NOMO-1 treated with dmso at 0.1 percent for 144 hours (cell line): ENCODE measurements around the gene RIMKLB.
A peak's percentile ranks its signal among the peaks of the same experiment; 100 is the strongest.

Source experiments
- DNase-seq: peaks from one replicate; lab custom pipeline; 2025; ENCODE audit not compliant: unreplicated experiment; lab: John Stamatoyannopoulos, UW

The RIMKLB gene, protein sequence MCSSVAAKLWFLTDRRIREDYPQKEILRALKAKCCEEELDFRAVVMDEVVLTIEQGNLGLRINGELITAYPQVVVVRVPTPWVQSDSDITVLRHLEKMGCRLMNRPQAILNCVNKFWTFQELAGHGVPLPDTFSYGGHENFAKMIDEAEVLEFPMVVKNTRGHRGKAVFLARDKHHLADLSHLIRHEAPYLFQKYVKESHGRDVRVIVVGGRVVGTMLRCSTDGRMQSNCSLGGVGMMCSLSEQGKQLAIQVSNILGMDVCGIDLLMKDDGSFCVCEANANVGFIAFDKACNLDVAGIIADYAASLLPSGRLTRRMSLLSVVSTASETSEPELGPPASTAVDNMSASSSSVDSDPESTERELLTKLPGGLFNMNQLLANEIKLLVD

GRCh38 chr12:8697476-8698131, at the start of gene RIMKLB:
RIMKLB (plus strand) TSS chr12:8697991; CDS start chr12:8713867, 15,876 bp downstream.
- DNase-seq, result peak; percentile 58

GRCh38 chr12:8648576-8649205, 49.1 kb upstream of the RIMKLB start:
- no peak for DNase-seq

DNA sequence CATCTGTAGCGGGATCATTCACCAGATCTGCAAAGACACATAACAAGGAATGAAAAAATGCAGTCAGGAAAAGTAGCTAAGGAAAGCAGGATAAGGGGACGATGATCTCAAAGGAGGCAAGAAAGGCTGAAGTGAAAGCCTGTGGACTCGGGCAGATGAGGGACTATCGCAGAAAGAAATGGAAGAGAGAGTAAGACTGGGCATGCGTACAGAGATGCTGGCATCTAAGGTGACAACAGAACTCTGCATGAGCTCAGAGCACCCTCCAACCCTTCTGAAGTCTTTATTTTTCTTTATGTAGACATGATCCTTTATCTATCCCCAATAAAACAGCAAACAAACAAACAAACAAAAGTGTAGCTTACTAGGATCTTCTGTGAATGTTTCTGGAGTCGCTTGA, 42.4 kb upstream of the RIMKLB start:
- no peak for DNase-seq

GRCh38 chr12:8658346-8658745, 39.4 kb upstream of the RIMKLB start:
- DNase-seq, result no peak

DNA sequence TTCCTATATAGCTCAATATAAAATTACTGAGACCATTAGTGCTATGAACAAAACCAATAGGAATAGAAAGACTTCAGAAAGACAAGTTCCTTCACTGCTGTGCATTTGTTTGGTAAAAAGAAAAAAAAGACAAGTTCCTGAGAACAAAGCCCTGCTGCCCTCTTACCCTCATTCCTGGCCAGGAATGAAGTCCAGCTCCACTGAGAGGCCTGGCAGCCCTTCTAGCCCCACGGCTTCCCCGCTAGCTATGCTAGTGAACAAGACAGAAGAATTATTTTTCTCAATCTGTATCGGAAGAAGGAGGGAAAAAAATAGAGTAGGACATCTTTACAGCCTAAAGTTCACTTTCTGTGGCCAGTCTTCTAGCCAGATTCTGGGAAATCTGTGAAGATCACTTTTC, 36.8 kb upstream of the RIMKLB start:
- no peak for DNase-seq

DNA sequence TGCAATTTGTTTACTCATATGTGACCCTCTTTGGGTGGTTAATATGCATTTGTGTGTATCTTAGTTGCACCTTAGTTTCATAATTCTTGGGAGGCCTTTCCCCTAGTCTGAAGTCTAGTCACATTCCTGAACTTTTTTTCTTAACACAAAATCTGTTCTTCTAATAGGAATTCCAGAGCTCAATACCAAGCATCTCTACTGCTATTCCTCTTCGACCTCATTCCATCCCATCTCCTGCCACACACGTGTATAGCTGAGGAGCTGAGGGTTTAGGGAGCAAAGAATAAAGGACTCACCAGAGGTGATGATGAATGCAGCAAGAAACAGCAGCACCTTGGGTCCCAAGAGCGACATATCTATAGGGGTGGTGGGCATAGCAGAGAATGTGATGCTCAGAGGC, 36.0 kb upstream of the RIMKLB start:
- DNase-seq, result no peak

GRCh38 chr12:8662593-8662992, 35.2 kb upstream of the RIMKLB start, which contains the start of gene MFAP5:
MFAP5 (minus strand) TSS chr12:8662826; CDS start chr12:8662104, 722 bp downstream.
- no peak for DNase-seq

GRCh38 chr12:8664228-8664913, 33.4 kb upstream of the RIMKLB start:
- DNase-seq, result no peak

- no peak for DNase-seq
Measured at GRCh38 chr12:8665759-8666158, 32.0 kb upstream of the RIMKLB start.

- DNase-seq, result peak; percentile 47
Measured at GRCh38 chr12:8667270-8667669, 30.5 kb upstream of the RIMKLB start.

DNA sequence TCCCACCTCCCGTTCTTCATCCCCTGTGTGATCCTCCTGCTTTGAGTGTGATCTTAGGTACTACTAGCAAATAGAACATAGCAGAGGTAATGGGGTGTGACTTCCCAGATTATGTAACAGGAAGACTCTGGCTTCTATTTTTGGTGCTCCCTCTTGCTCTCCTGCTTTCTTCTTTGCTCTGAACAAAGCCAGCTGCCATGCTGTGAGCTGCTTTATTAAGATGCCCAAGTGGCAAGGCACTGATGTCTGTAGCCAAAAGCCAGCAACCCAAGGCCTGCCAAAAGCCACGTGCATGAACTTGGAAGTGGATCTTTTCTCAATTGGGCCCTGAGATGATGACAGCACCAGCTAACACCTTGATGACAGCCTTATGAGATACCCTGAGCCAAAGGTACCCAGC, 29.4 kb upstream of the RIMKLB start:
- no peak for DNase-seq

DNA sequence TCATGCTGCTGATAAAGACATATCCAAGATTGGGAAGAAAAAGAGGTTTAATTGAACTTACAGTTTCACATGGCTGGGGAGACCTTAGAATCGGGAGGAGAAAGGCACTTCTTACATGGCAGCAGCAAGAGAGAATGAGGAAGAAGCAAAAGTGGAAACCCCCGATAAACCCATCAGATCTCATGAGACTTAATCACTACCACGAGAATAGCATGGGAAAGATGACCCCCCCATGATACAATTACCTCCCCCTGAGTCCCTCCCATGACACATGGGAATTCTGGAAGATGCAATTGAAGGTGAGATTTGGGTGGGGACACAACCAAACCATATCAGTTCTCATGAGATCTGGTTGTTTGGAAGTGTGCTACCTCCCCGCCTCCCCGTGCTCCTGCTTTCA, 25.4 kb upstream of the RIMKLB start:
- no peak for DNase-seq

- peak; percentile 12 for DNase-seq
Measured at GRCh38 chr12:8675591-8676036, 22.2 kb upstream of the RIMKLB start.

DNA sequence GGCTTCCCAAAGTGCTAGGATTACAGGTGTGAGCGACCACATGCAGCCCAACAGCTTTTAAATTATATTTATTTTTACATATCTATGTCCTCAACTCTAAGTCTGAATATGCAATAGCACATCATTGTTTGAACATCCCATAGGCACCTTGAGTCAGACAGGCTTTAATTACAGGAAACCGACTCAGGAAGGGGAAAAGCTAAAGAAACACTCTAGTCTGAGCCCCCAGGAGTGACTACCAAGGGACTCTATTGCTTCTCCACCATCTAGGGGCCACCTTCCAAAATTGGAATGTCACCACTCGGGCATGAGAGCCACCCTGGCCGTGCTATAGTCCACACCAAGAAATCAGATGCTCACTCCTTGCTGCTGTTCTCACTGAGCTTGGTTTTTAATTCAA, 21.1 kb upstream of the RIMKLB start:
- DNase-seq, result no peak

DNA sequence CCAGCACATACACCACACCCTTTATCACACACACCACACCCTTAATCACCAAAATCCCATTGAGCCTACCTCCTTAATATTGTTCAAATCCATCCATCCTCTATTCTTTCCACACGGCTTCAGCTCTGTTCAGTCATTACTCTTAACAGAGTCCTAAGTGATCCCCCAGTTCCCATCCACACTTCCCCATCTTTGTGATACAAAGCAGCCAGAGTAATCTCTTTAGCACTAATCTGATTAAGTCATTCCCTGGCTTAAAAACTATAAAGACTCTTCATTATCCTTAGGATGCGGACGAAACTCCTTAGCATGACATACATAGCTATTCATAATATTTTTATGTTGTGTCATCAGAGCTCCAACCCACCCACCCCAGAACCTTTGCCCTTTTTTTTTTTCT, 20.4 kb upstream of the RIMKLB start:
- DNase-seq, result no peak

- no peak for DNase-seq
Measured at GRCh38 chr12:8678661-8679111, 19.1 kb upstream of the RIMKLB start.

- no peak for DNase-seq
Measured at GRCh38 chr12:8680533-8680932, 17.3 kb upstream of the RIMKLB start.

DNA sequence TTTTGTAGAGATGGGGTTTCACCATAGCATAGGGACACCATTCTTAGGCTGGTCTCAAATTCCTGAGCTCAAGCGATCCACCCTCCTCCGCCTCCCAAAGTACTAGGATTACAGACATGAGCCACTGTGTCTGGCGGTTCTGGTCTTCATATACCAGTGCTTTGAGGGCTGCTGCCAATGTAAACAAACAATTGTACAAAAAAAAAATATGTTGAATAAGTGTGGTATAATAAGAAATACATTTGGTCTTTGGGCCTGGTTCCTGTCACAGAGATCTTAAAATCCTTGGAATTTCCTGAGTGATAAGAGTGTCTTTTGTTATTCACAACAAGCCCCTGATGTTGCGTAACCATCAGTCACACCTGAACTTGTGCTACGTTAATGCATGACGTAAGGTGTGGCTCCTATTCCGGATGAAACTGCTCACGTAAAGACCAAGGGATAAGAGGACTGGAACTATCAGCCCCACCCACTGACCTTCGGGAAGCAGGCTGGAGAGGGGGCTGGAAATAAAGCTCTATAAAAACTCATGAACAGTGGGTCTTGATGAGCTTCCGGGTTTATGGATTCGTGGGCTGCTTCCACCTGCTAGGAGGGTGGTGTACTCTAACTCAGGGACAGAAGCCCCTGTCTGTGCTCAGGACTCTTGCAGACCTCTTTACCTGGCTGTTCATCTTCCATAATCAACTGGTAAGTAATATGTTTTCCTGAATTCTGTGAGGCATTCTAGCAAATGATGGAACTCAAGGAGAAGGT, 16.5 kb upstream of the RIMKLB start:
- DNase-seq, result no peak

DNA sequence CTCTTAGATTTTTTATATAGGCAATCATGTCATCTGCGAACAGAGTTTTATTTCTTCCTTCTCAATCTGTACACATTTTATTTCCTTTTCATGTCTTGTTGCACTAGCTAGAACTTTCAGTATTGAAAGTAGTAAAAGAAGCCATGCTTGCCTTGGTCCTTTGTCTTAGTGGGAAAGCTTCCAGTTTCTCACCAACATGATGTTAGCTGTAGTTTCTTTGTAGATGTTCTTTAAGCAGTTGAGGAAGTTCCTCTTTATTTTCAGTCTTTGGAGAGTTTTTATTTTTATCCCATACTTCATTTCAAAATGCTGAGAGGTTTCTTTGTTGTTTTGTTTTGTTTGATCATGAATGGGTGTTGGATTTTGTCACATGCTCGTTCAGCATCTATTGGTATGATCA, 12.7 kb upstream of the RIMKLB start:
- no peak for DNase-seq

- peak; percentile 30 for DNase-seq
Measured at GRCh38 chr12:8687846-8688601, 9.8 kb upstream of the RIMKLB start.
